CD4-positive, alpha-beta memory T cell (primary cell): Measurements from ENCODE around the gene TMC3. TPM values are rescaled to one million over a fixed set of nuclear protein-coding genes. Genes with fewer than 3 reads are reported as not detected.

Experiments
- CTCF ChIA-PET: fragments of 350-600 bp; sonication (Branson Sonifier 250); formaldehyde crosslinking; loops from one replicate; lab custom pipeline; 2021; ENCODE audit warnings: inconsistent platforms; ENCODE audit not compliant: partially characterized antibody; lab: Charles Lee
- POLR2A ChIA-PET: fragments of 350-600 bp; sonication (Branson Sonifier 250); formaldehyde crosslinking; loops from one replicate; lab custom pipeline; 2021; ENCODE audit not compliant: partially characterized antibody; lab: Charles Lee
- DNase-seq, 5 donors: peaks; one replicate each; pipeline versions ENCODE4 v3.0.0 to v3.0.0-alpha.2; 2020 to 2022; ENCODE audit warnings: mixed read lengths in 1 of 5
- H3K27ac ChIP-seq: one replicate; pipeline ENCODE4 v1.7.0; 2013; ENCODE audit warnings: low read depth, low read length
- H3K27me3 ChIP-seq: 2 replicates; pipeline ENCODE4 v1.7.0; 2013; ENCODE audit warnings: mild to moderate bottlenecking, low read length, moderate library complexity; ENCODE audit not compliant: insufficient read depth
- H3K36me3 ChIP-seq: 2 replicates; pipeline ENCODE4 v1.7.0; 2013; ENCODE audit warnings: mild to moderate bottlenecking, low read length, moderate library complexity; ENCODE audit not compliant: insufficient read depth
- H3K4me1 ChIP-seq: 2 replicates; pipeline ENCODE4 v1.7.0; 2013; ENCODE audit warnings: mild to moderate bottlenecking, low read length, moderate library complexity; ENCODE audit not compliant: insufficient read depth
- H3K4me3 ChIP-seq, 2 donors: one replicate each; pipeline ENCODE4 v1.7.0; 2013; ENCODE audit warnings: low read length in 2 of 2, mild to moderate bottlenecking in 1 of 2
- H3K9me3 ChIP-seq, 2 donors: one replicate each; pipeline ENCODE4 v1.7.0; 2013; ENCODE audit warnings: low read length in 2 of 2, control low read depth in 1 of 2; ENCODE audit not compliant: control insufficient read depth in 1 of 2
- H3K27ac Mint-ChIP-seq, 7 donors: one replicate each; pipeline ENCODE4 v1.8.0; 2020 to 2021; ENCODE audit warnings: mixed read lengths in 7 of 7, mild to moderate bottlenecking in 6 of 7, inconsistent platforms in 3 of 7, moderate library complexity in 3 of 7
- H3K27me3 Mint-ChIP-seq, 2 donors: one replicate each; pipeline ENCODE4 v1.8.0; 2020 to 2021; ENCODE audit warnings: mixed read lengths in 2 of 2
- H3K36me3 Mint-ChIP-seq, 2 donors: one replicate each; pipeline ENCODE4 v1.8.0; 2020 to 2021; ENCODE audit warnings: mixed read lengths in 2 of 2, inconsistent platforms in 1 of 2, mild to moderate bottlenecking in 1 of 2
- H3K4me1 Mint-ChIP-seq, 4 donors: one replicate each; pipeline ENCODE4 v1.8.0; 2020 to 2021; ENCODE audit warnings: mixed read lengths in 4 of 4, mild to moderate bottlenecking in 1 of 4
- H3K4me3 Mint-ChIP-seq, 8 donors: one replicate each; pipeline ENCODE4 v1.8.0; 2020 to 2021; ENCODE audit warnings: mixed read lengths in 8 of 8, mild to moderate bottlenecking in 7 of 8, moderate library complexity in 6 of 8, inconsistent platforms in 3 of 8
- H3K9me3 Mint-ChIP-seq, 8 donors: one replicate each; pipeline ENCODE4 v1.8.0; 2020 to 2021; ENCODE audit warnings: mixed read lengths in 8 of 8, mild to moderate bottlenecking in 5 of 8, inconsistent platforms in 3 of 8, moderate library complexity in 1 of 8
- intact Hi-C: fragments of 100-400 bp; cut with micrococcal nuclease; formaldehyde crosslinking; loops from one replicate; pipeline ENCODE4 v1.15.1; 2023
- polyA plus RNA-seq, 2 donors: library from polyadenylated mRNA; unstranded; fragments of 300-500 nt; fragmentation: Illumina TruSeq; gene quantifications; one replicate each; pipeline ENCODE4 v1.2.3, GENCODE V29; 2021
- total RNA-seq, 2 experiments: library from RNA; stranded (reverse); gene quantifications; one replicate each; pipeline ENCODE4 v1.2.3, GENCODE V29; 2021

The TMC3 gene
- total and polyA plus RNA-seq, 4 experiments from 2014 or later: 0.05 TPM; not detected in 3

DNA sequence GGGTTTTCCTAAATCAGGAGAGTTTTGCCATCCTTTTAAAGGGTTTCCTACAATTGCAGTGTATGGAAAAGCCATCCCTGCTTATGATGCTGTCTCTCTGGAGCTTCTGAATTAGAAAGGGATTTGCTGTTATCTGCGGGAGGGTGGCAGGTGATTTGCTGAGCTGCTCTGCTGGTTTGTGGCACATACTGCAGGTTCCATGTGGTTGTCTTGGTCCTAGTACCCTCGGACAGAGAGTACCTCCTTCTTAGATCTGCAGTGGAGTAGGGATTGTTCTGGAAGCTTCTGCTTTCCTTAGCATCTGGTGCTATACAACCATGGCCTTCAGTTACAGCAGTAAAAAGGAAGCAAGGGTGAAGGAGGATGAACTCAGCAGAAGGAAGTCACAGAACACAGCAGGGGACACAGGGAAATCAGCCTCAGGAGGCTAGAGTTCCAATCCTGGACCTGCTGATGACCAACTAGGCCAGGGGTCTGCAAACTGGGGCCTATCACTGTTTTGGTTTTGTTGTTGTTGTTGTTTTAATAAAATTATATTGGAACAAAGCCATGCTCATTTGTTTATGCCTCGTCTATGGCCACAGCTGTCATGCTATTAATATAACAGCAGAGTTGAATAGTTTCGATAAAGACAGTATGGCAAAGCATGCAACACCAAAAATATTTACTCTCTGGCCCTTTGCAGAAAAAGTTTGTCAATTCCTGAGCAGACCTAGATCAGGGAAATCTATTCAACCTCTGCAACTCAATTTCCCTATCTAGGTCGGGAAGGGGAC lies 89.6 kb downstream of the TMC3 start:
- POLR2A ChIA-PET: interaction anchor here (1.1 to 12.1 kb wide), 3 partner anchors 12 to 26 kb away, joined by 3 to 294 read pairs (median 5); no protein-coding TSS in a partner anchor
- peaks cover 0 to 2% of the 10 kb centered on the region in 2 donors for H3K36me3 Mint-ChIP-seq
- Histone ChIP-seq H3K27me3 (no peaks in the 10 kb centered on the region), H3K4me1 (peaks cover 62% of the 10 kb centered on the region), H3K9me3 (no peaks in the 10 kb centered on the region), H3K36me3 (no peaks in the 10 kb centered on the region), H3K4me3 (no peak overlapping the region), H3K27ac (no peak overlapping the region)
- no peak for DNase-seq
- intact Hi-C loops: loop anchor here (1.0 to 5.0 kb wide), 2 partner anchors 8 to 38 kb away; partner anchors contain the start of gene STARD5
- H3K4me3 Mint-ChIP-seq: peak overlapping the region in 5 of 8 donors; percentile 0 to 81 (median 59)
- peaks cover 54 to 80% (median 69%) of the 10 kb centered on the region in 4 donors for H3K4me1 Mint-ChIP-seq
- H3K27ac Mint-ChIP-seq: peak overlapping the region; percentile 35 to 97 (median 77)
- no peaks in the 10 kb centered on the region for H3K9me3 Mint-ChIP-seq
- H3K27me3 Mint-ChIP-seq: no peaks in the 10 kb centered on the region
- CTCF ChIA-PET: interaction anchor here (1.3 to 7.2 kb wide), 6 partner anchors 10 to 129 kb away, joined by 3 to 59 read pairs (median 6); no protein-coding TSS in a partner anchor

DNA sequence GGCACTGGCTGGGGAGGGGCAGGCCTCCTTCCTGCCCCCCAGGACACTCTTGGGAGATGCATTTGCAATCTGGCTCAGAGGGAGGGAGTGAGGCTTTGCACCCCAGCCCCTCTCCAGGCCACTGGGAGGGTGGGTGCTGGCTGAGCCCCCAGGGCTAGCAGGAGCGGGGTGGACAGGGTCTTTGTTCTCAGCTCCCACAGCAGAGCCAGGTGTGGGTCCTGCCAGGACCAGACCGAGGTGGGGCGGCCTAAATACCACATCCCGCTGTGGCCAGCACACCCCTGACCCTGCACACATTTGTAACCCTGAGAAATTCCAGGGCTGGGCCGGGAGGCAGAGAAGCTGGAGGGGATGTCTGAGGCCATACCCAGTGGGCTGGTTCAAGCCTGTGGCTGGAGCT lies 91.1 kb downstream of the TMC3 start:
- Histone ChIP-seq H3K4me1 (peaks cover 49% of the 10 kb centered on the region), H3K4me3 (no peak overlapping the region), H3K27ac (no peak overlapping the region), H3K9me3 (no peaks in the 10 kb centered on the region), H3K36me3 (no peaks in the 10 kb centered on the region), H3K27me3 (no peaks in the 10 kb centered on the region)
- H3K27ac Mint-ChIP-seq: peak overlapping the region in 1 of 7 donors; percentile 7
- ChIA-PET CTCF (interaction anchor here (1.2 to 7.2 kb wide), 7 partner anchors 8 to 127 kb away, joined by 3 to 59 read pairs (median 6); no protein-coding TSS in a partner anchor), POLR2A (interaction anchor here (1.0 to 12.1 kb wide), 5 partner anchors 14 to 41 kb away, joined by 4 to 294 read pairs (median 5); partner anchors contain the start of gene STARD5)
- H3K9me3 Mint-ChIP-seq: peaks cover 0 to 2% (median under 1%) of the 10 kb centered on the region in 8 donors
- intact Hi-C loops: no loop called here
- peaks cover 53 to 76% (median 65%) of the 10 kb centered on the region in 4 donors for H3K4me1 Mint-ChIP-seq
- peaks cover 0 to 2% of the 10 kb centered on the region in 2 donors for H3K36me3 Mint-ChIP-seq
- no peak for DNase-seq
- H3K4me3 Mint-ChIP-seq: no peak overlapping the region
- no peaks in the 10 kb centered on the region for H3K27me3 Mint-ChIP-seq

DNA sequence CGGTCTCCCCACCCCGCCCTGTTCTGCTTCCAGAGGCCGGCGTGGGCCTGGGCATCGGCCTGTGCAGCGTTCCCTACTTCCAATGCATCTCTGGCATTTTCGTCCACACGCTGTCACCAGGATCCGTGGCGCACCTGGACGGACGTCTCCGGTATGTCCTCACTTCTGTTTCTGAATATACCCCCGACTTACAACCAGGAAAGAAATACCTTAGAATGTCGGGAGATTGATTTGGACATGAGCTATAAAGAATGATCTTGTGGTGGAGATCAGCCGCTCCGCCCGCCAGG lies 91.5 kb downstream of the TMC3 start:
- H3K4me1 ChIP-seq: peaks cover 46% of the 10 kb centered on the region

DNA sequence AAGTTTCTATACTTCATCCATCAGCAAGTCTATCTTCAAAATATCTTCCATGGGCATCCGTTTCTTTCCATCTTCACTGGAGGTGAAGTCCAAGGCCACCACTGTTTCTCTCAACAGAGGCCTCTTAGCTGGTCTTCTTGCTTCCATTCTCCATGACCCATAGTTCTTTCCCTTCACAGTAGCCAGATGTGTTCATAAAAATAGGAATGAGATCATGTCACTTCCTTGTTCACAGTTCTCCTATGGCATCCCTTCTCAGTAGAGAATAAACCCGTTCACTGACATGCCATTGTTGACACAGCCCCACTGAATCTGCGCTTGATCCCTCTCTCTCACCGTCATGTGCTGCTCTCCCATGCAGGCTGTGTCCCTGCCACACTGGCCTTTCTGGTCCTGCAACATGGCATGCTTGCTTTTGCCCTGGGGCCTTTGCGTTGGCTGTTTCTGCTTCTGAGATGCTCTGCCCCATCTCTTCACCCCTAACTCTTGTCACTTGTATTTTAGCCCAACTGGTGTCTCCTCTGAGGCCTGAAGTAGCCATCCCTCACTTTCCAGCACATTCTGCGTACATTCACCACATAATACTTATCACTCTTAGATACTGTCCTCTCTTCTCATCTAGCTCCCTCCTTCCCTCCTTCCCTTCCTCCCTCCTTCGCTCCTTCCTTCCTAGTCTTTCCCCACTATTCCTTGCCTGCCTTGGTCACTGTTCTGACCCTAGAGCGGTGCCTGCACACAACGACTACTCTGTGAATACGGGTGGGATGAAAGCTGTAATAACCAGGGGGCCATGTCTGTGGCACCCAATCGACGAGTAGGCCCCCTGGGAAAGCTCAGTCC lies 92.0 kb downstream of the TMC3 start:
- DNase-seq: no peak
- H3K27ac Mint-ChIP-seq: peak overlapping the region in 3 of 7 donors; percentile 3 to 69 (median 17)
- H3K27me3 ChIP-seq: no peaks in the 10 kb centered on the region

More for the DNA sequence above, 91.5 kb downstream of the TMC3 start:
- Mint-ChIP-seq H3K9me3 (peaks cover 0 to 6% (median 2%) of the 10 kb centered on the region in 8 donors), H3K4me3 (no peak overlapping the region), H3K27me3 (no peaks in the 10 kb centered on the region), H3K4me1 (peaks cover 49 to 74% (median 62%) of the 10 kb centered on the region in 4 donors), H3K27ac (peak overlapping the region in 2 of 7 donors; percentile 7 to 17), H3K36me3 (peaks cover 0 to 2% of the 10 kb centered on the region in 2 donors)
- Histone ChIP-seq H3K4me3 (no peak overlapping the region), H3K36me3 (no peaks in the 10 kb centered on the region), H3K27ac (no peak overlapping the region), H3K27me3 (no peaks in the 10 kb centered on the region), H3K9me3 (no peaks in the 10 kb centered on the region)
- intact Hi-C loops: no loop called here
- DNase-seq: no peak
- CTCF ChIA-PET: interaction anchor here (1.2 to 7.2 kb wide), 2 partner anchors 9 to 16 kb away, joined by 5 to 59 read pairs; no protein-coding TSS in a partner anchor
- POLR2A ChIA-PET: interaction anchor here (1.0 to 12.1 kb wide), 4 partner anchors 14 to 41 kb away, joined by 4 to 294 read pairs (median 5); partner anchors contain the start of gene STARD5

DNA sequence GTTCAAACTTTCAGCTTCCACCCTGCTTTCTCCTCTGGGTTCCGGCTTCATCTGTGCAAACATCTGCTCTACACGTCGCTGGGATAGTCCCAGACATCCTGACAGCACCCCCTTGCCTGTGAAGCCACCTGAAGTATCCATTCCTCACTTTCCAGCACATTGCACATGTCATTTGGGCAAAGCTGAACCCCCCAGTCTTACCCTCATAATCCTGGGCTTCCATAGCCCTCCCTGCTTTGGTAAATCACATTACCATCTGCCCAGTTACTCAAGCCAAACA lies 92.6 kb downstream of the TMC3 start:
- H3K9me3 Mint-ChIP-seq: peaks cover 0 to 14% (median 10%) of the 10 kb centered on the region in 8 donors
- Histone ChIP-seq H3K4me3 (no peak overlapping the region), H3K36me3 (no peaks in the 10 kb centered on the region), H3K9me3 (no peaks in the 10 kb centered on the region), H3K27ac (no peak overlapping the region), H3K27me3 (no peaks in the 10 kb centered on the region), H3K4me1 (peaks cover 37% of the 10 kb centered on the region)
- peaks cover 3 to 7% of the 10 kb centered on the region in 2 donors for H3K36me3 Mint-ChIP-seq
- peak overlapping the region in 1 of 8 donors; percentile 33 for H3K4me3 Mint-ChIP-seq
- intact Hi-C loops: no loop called here
- POLR2A ChIA-PET: interaction anchor here (2.4 to 12.1 kb wide), 2 partner anchors 15 to 24 kb away, joined by 13 to 294 read pairs; no protein-coding TSS in a partner anchor
- no peaks in the 10 kb centered on the region for H3K27me3 Mint-ChIP-seq
- H3K4me1 Mint-ChIP-seq: peaks cover 41 to 70% (median 54%) of the 10 kb centered on the region in 4 donors
- CTCF ChIA-PET: interaction anchor here (0.7 to 7.2 kb wide), 8 partner anchors 10 to 54 kb away, joined by 3 to 59 read pairs (median 7); no protein-coding TSS in a partner anchor
- DNase-seq: no peak
- H3K27ac Mint-ChIP-seq: peak overlapping the region in 4 of 7 donors; percentile 31 to 69 (median 44)

More for the DNA sequence above, 92.0 kb downstream of the TMC3 start:
- intact Hi-C loops: no loop called here
- CTCF ChIA-PET: interaction anchor here (1.2 to 7.2 kb wide), 5 partner anchors 10 to 16 kb away, joined by 3 to 59 read pairs (median 12); no protein-coding TSS in a partner anchor
- POLR2A ChIA-PET: interaction anchor here (1.0 to 12.1 kb wide), 5 partner anchors 15 to 42 kb away, joined by 4 to 294 read pairs (median 5); partner anchors contain the start of gene STARD5
- peak overlapping the region in 1 of 8 donors; percentile 21 for H3K4me3 Mint-ChIP-seq
- no peaks in the 10 kb centered on the region for H3K27me3 Mint-ChIP-seq
- Histone ChIP-seq H3K9me3 (no peaks in the 10 kb centered on the region), H3K36me3 (no peaks in the 10 kb centered on the region), H3K4me3 (no peak overlapping the region), H3K27ac (no peak overlapping the region), H3K4me1 (peaks cover 40% of the 10 kb centered on the region)
- H3K9me3 Mint-ChIP-seq: peaks cover 0 to 10% (median 6%) of the 10 kb centered on the region in 8 donors
- peaks cover 46 to 70% (median 57%) of the 10 kb centered on the region in 4 donors for H3K4me1 Mint-ChIP-seq
- H3K36me3 Mint-ChIP-seq: peaks cover 2 to 4% of the 10 kb centered on the region in 2 donors
